Measurements from ENCODE around the gene RASD1. TPM values are rescaled to one million over a fixed set of nuclear protein-coding genes. Genes with fewer than 3 reads are reported as not detected.

Gene RASD1
- total RNA-seq, 2 donors from 2014 or later = 124 to 175 TPM

GRCh38 chr17:17510456-17511292 lies 14.5 kb upstream of the RASD1 start:
- Histone ChIP-seq H3K27ac (no peak overlapping the region), H3K27me3 (replicated peaks; ENCODE audit: insufficient read depth) (no peaks in the 10 kb centered on the region), H3K9me3 (no peaks in the 10 kb centered on the region), H3K4me1 (replicated peaks) (peaks cover 4% of the 10 kb centered on the region), H3K4me3 (no peak overlapping the region), H3K36me3 (no peaks in the 10 kb centered on the region)
- no peak for DNase-seq (ENCODE audit: low spot score)
- intact Hi-C loops (cut with DNase I) = no loop called here
- WGBS = 82% methylated on average over 20 of the region's 20 CpGs
- TF ChIP-seq POLR2AphosphoS5 (IDR thresholded peaks at IDR 0.05) (no peak), CTCF (IDR thresholded peaks at IDR 0.05) (no peak), POLR2A (IDR thresholded peaks at IDR 0.05) (no peak)

GRCh38 chr17:17509601-17510425 lies 13.6 kb upstream of the RASD1 start:
- no peak for DNase-seq (ENCODE audit: low spot score)
- no peaks in the 10 kb centered on the region for H3K9me3 ChIP-seq
- peaks cover 4% of the 10 kb centered on the region for H3K4me1 ChIP-seq (replicated peaks)
- intact Hi-C loops (cut with DNase I) = loop anchor here (10.0 kb wide), 1 partner anchor 105 kb away; no protein-coding TSS in a partner anchor
- no peak for TF ChIP-seq CTCF (IDR thresholded peaks at IDR 0.05)
- TF ChIP-seq POLR2A (IDR thresholded peaks at IDR 0.05) = no peak
- no peak for TF ChIP-seq POLR2AphosphoS5 (IDR thresholded peaks at IDR 0.05)
- no peaks in the 10 kb centered on the region for H3K36me3 ChIP-seq
- 97% methylated on average over 21 of the region's 21 CpGs for WGBS
- H3K27me3 ChIP-seq (replicated peaks; ENCODE audit: insufficient read depth) = no peaks in the 10 kb centered on the region
- H3K4me3 ChIP-seq = no peak overlapping the region
- H3K27ac ChIP-seq = no peak overlapping the region

DNA sequence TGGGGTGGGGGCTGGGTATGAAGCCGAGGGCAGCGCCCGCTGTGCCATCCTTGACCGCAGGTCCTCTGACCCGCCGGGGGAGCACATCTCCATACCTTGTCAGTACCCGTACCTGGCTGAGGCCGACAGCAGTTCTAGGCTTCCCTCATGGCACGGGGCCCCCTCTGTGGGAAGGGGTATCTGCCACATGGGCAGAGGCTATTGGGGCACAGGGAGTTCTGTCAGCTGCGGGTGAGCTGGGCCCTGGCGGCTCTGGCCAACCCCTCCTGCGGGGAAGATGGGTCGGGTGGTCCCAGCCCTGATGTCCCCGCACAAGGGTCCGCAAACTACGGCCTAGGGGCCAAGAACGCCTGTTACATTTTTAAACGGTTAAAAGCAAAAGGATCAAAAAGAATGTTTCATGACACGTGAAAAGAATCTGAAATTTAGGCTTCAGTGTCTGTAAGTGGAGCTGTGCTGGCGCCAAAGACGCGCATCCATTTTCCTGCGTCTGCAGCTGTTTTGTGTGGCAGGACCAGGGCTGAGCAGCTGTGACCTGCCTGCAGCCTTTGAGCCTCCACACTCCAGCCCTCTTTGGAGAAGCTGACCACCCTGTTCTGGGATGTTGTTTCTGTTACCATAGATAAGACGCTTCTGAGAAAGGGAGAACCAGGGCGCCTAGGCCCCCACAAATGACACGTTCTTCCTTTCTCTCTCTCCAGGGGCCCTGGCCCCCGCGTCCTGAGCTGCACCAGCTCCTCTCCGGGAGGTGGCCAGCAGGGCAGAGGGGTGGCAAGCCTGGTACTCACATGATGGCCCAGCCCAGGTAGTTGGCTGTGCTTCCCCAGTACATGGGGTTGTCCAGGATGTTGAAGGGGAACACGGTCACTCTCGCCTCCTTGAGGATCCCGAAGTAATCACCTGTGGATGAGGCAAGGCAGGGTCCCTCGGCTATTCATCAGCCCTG lies 12.7 kb upstream of the RASD1 start:
- Histone ChIP-seq H3K4me1 (replicated peaks) (peaks cover 4% of the 10 kb centered on the region), H3K27me3 (replicated peaks; ENCODE audit: insufficient read depth) (no peaks in the 10 kb centered on the region), H3K9me3 (no peaks in the 10 kb centered on the region), H3K27ac (no peak overlapping the region), H3K4me3 (no peak overlapping the region), H3K36me3 (no peaks in the 10 kb centered on the region)
- WGBS = 93% methylated on average over 32 of the region's 33 CpGs
- DNase-seq (ENCODE audit: low spot score) = no peak
- TF ChIP-seq POLR2A (IDR thresholded peaks at IDR 0.05) (no peak), CTCF (IDR thresholded peaks at IDR 0.05) (no peak), POLR2AphosphoS5 (IDR thresholded peaks at IDR 0.05) (no peak)
- intact Hi-C loops (cut with DNase I) = loop anchor here (10.0 kb wide), 1 partner anchor 106 kb away; no protein-coding TSS in a partner anchor

DNA sequence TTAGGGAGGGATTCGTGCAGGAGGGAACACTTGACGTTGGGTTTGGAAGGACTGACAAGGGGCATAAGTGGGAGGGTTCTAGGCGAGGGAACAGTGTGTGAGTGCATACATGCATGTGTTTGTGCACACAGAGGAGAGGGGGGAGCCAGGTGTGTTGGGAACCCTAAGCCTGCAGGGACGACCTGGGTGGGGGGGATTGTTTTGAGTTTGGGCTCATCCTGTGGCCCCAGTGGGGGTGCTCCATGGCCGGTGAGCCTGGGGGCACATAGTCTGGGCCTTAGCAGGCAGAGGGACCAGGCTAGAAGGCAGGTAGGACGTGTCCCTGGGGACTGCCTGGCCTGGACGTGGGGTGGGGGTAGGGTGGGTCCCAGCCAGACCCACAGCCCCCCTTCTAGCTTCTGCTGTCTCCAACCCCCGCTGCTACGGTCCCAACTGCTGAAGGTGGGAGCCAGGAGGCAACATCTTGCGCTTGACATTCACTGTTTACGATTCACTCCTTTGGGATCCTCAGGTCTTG lies 11.9 kb upstream of the RASD1 start:
- TF ChIP-seq POLR2AphosphoS5 (IDR thresholded peaks at IDR 0.05) (no peak), CTCF (IDR thresholded peaks at IDR 0.05) (no peak), POLR2A (IDR thresholded peaks at IDR 0.05) (no peak)
- H3K36me3 ChIP-seq = no peaks in the 10 kb centered on the region
- no peaks in the 10 kb centered on the region for H3K9me3 ChIP-seq
- intact Hi-C loops (cut with DNase I) = loop anchor here (10.0 kb wide), 1 partner anchor 107 kb away; no protein-coding TSS in a partner anchor
- no peak overlapping the region for H3K4me3 ChIP-seq
- no peaks in the 10 kb centered on the region for H3K27me3 ChIP-seq (replicated peaks; ENCODE audit: insufficient read depth)
- no peak overlapping the region for H3K27ac ChIP-seq
- DNase-seq (ENCODE audit: low spot score) = no peak
- peaks cover 4% of the 10 kb centered on the region for H3K4me1 ChIP-seq (replicated peaks)
- 90% methylated on average over 11 of the region's 11 CpGs for WGBS
